H9 (cell line): ENCODE data around the gene SSBP3. TPM values are rescaled to one million over a fixed set of nuclear protein-coding genes. Genes with fewer than 3 reads are reported as not detected.

Experiments used
- DNase-seq: peaks from one replicate; pipeline ENCODE4 v3.0.0-alpha.2; 2017
- H2AFZ ChIP-seq: one replicate; pipeline ENCODE4 v1.6.1; 2013; ENCODE audit warnings: mild to moderate bottlenecking, low read length, control low read depth, moderate library complexity
- H2AK5ac ChIP-seq: 2 replicates; pipeline ENCODE4 v1.6.1; 2013; ENCODE audit warnings: low read length, control low read depth, mixed read lengths; ENCODE audit not compliant: insufficient read length
- H2BK120ac ChIP-seq: one replicate; pipeline ENCODE4 v1.6.1; 2013; ENCODE audit warnings: low read depth, mild to moderate bottlenecking, low read length, control low read depth, inconsistent platforms; ENCODE audit not compliant: poor library complexity, severe bottlenecking
- H2BK12ac ChIP-seq: 2 replicates; pipeline ENCODE4 v1.6.1; 2013; ENCODE audit warnings: low read length, control low read depth, mixed read lengths, low read depth; ENCODE audit not compliant: insufficient read length
- H2BK15ac ChIP-seq: 2 replicates; pipeline ENCODE4 v1.6.1; 2013; ENCODE audit warnings: low read depth, low read length, control low read depth
- H2BK20ac ChIP-seq: one replicate; pipeline ENCODE4 v1.6.1; 2013; ENCODE audit warnings: low read depth, mild to moderate bottlenecking, low read length, control low read depth, inconsistent platforms; ENCODE audit not compliant: poor library complexity, severe bottlenecking
- H2BK5ac ChIP-seq: 2 replicates; pipeline ENCODE4 v1.6.1; 2013; ENCODE audit warnings: low read length, control low read depth, mixed read lengths; ENCODE audit not compliant: insufficient read length
- H3K14ac ChIP-seq: 2 replicates; pipeline ENCODE4 v1.6.1; 2013; ENCODE audit warnings: low read length, control low read depth; ENCODE audit not compliant: insufficient read depth
- H3K18ac ChIP-seq: 2 replicates; pipeline ENCODE4 v1.6.1; 2013; ENCODE audit warnings: low read depth, mild to moderate bottlenecking, mixed read lengths, low read length, control low read depth; ENCODE audit not compliant: insufficient read length
- H3K23ac ChIP-seq: 2 replicates; pipeline ENCODE4 v1.6.1; 2013; ENCODE audit warnings: low read length, control low read depth, mixed read lengths, low read depth; ENCODE audit not compliant: insufficient read length
- H3K23me2 ChIP-seq: 2 replicates; pipeline ENCODE4 v1.6.1; 2013; ENCODE audit warnings: low read depth, mild to moderate bottlenecking, mixed read lengths, low read length, control low read depth; ENCODE audit not compliant: insufficient read length, poor library complexity, severe bottlenecking
- H3K27ac ChIP-seq: 2 replicates; pipeline ENCODE4 v1.5.1; 2013; ENCODE audit warnings: low read length, control low read depth, mixed read lengths, low read depth; ENCODE audit not compliant: insufficient read length
- H3K27me3 ChIP-seq: 2 replicates; pipeline ENCODE4 v1.6.1; 2013; ENCODE audit warnings: low read length, control low read depth, inconsistent platforms; ENCODE audit not compliant: insufficient read depth
- H3K4ac ChIP-seq: 2 replicates; pipeline ENCODE4 v1.6.1; 2013; ENCODE audit warnings: low read depth, mild to moderate bottlenecking, control low read depth, inconsistent platforms, low read length, moderate library complexity
- H3K4me1 ChIP-seq: 2 replicates; pipeline ENCODE4 v1.6.1; 2013; ENCODE audit warnings: low read length, control low read depth, inconsistent platforms; ENCODE audit not compliant: insufficient read depth
- H3K4me2 ChIP-seq: 2 replicates; pipeline ENCODE4 v1.6.1; 2013; ENCODE audit warnings: low read length, control low read depth, mixed read lengths; ENCODE audit not compliant: insufficient read length, insufficient read depth
- H3K56ac ChIP-seq: 2 replicates; pipeline ENCODE4 v1.6.1; 2013; ENCODE audit warnings: low read depth, mild to moderate bottlenecking, mixed read lengths, low read length, control low read depth; ENCODE audit not compliant: insufficient read length
- H3K79me1 ChIP-seq: 2 replicates; pipeline ENCODE4 v1.6.1; 2013; ENCODE audit warnings: low read depth, mild to moderate bottlenecking, moderate library complexity, low read length, control low read depth, inconsistent platforms; ENCODE audit not compliant: insufficient read depth, poor library complexity, severe bottlenecking
- H3K79me2 ChIP-seq: 2 replicates; pipeline ENCODE4 v1.6.1; 2013; ENCODE audit warnings: low read length, control low read depth, inconsistent platforms; ENCODE audit not compliant: insufficient read depth
- H3K9ac ChIP-seq: 2 replicates; pipeline ENCODE4 v1.6.1; 2013; ENCODE audit warnings: low read length, control low read depth, mixed read lengths; ENCODE audit not compliant: insufficient read length; ENCODE audit errors: extremely low read depth
- H3K9me3 ChIP-seq: one replicate; pipeline ENCODE4 v1.6.1; 2013; ENCODE audit warnings: low read depth, low read length, inconsistent platforms; ENCODE audit not compliant: control insufficient read depth
- H3T11ph ChIP-seq: one replicate; pipeline ENCODE4 v1.6.1; 2013; ENCODE audit warnings: mild to moderate bottlenecking, low read length, control low read depth, inconsistent platforms
- H4K20me1 ChIP-seq: one replicate; pipeline ENCODE4 v1.6.1; 2013; ENCODE audit not compliant: control insufficient read depth, insufficient read length, insufficient read depth
- H4K5ac ChIP-seq: 2 replicates; pipeline ENCODE4 v1.6.1; 2013; ENCODE audit warnings: low read depth, mild to moderate bottlenecking, mixed read lengths, low read length, control low read depth; ENCODE audit not compliant: insufficient read length
- H4K8ac ChIP-seq: replicated peaks from 2 replicates; pipeline ENCODE4 v1.6.1; 2013; ENCODE audit warnings: low read length, control low read depth, mixed read lengths, low read depth; ENCODE audit not compliant: insufficient read length
- H4K91ac ChIP-seq: 2 replicates; pipeline ENCODE4 v1.6.1; 2013; ENCODE audit warnings: low read depth, mild to moderate bottlenecking, moderate library complexity, mixed read lengths, low read length, control low read depth; ENCODE audit not compliant: insufficient read length
- H3K27ac Mint-ChIP-seq, 3 experiments: 2 replicates in 2 of 3; 3 replicates in 1 of 3; pipeline ENCODE4 v1.8.0; 2020 to 2021; ENCODE audit warnings: mixed read lengths in 3 of 3, mild to moderate bottlenecking in 1 of 3, moderate library complexity in 1 of 3
- H3K27me3 Mint-ChIP-seq: 2 replicates; pipeline ENCODE4 v1.8.0; 2021; ENCODE audit warnings: low read depth, mild to moderate bottlenecking, moderate library complexity, mixed read lengths
- H3K36me3 Mint-ChIP-seq, 3 experiments: 2 replicates in 2 of 3; 3 replicates in 1 of 3; pipeline ENCODE4 v1.8.0; 2020 to 2021; ENCODE audit warnings: low read depth in 3 of 3, mixed read lengths in 3 of 3; ENCODE audit not compliant: insufficient read depth in 1 of 3
- H3K4me1 Mint-ChIP-seq, 2 experiments: 2 replicates each; pipeline ENCODE4 v1.8.0; 2020; ENCODE audit warnings: mixed read lengths in 2 of 2
- H3K4me3 Mint-ChIP-seq, 2 experiments: 2 replicates in 1 of 2; 3 replicates in 1 of 2; pipeline ENCODE4 v1.8.0; 2020 to 2021; ENCODE audit warnings: mild to moderate bottlenecking in 2 of 2, mixed read lengths in 2 of 2, moderate library complexity in 1 of 2
- H3K9me3 Mint-ChIP-seq, 2 experiments: 2 replicates in 1 of 2; 3 replicates in 1 of 2; pipeline ENCODE4 v1.8.0; 2020; ENCODE audit warnings: mild to moderate bottlenecking in 2 of 2, mixed read lengths in 2 of 2, moderate library complexity in 1 of 2
- CTCF ChIP-seq: fragments of 200-600 bp; sonication (generic); conservative IDR thresholded peaks from 3 replicates; pipeline ENCODE4 v1.8.0; 2021; ENCODE audit warnings: antibody characterized with exemption, mild to moderate bottlenecking
- WGBS: extraction: QIAGEN DNeasy Blood & Tissue Kit; methylation state at CpG from one replicate; pipeline ENCODE4 v1.1.7; 2013; ENCODE audit warnings: missing lambda C conversion rate, low lambda C conversion rate, mixed read lengths; ENCODE audit not compliant: insufficient read length; ENCODE audit errors: extremely low coverage; 5-methylcytosine and 5-hydroxymethylcytosine counted together
- total RNA-seq: library from RNA; stranded (reverse); gene quantifications from 2 replicates; pipeline ENCODE4 v1.2.1, GENCODE V29; 2021

SSBP3 gene
- total RNA-seq, 1 experiment from 2014 or later = 126 TPM

- Histone ChIP-seq H3K23ac (no peak overlapping the region), H2BK15ac (no peak overlapping the region), H3K4me2 (no peak overlapping the region)
Observed at GRCh38 chr1:54290506-54291184, 115.5 kb downstream of the SSBP3 start.

More at GRCh38 chr1:54290506-54291184, 115.5 kb downstream of the SSBP3 start:
- peak overlapping the region in 2 of 3 experiments; percentile 44 to 53; a peak in 3 of 7 replicates for H3K27ac Mint-ChIP-seq
- H3K4me3 Mint-ChIP-seq = no peak overlapping the region
- WGBS = no CpG with 5 or more reads among the region's 12 CpGs
- no peak overlapping the region for H4K91ac ChIP-seq
- peaks cover 2% of the 10 kb centered on the region for H4K20me1 ChIP-seq
- peaks cover 13% of the 10 kb centered on the region for H3K79me2 ChIP-seq
- H3K79me1 ChIP-seq = peaks cover 8% of the 10 kb centered on the region
- no peak overlapping the region for H2BK5ac ChIP-seq
- no peak for DNase-seq
- H2BK120ac ChIP-seq = no peak overlapping the region
- peaks cover 21% of the 10 kb centered on the region; the same call in 1 of the 2 replicates for H3K4me1 ChIP-seq
- H3K27me3 Mint-ChIP-seq = no peaks in the 10 kb centered on the region
- no peak overlapping the region for H2BK20ac ChIP-seq
- H3T11ph ChIP-seq = no peak overlapping the region
- no peaks in the 10 kb centered on the region for H3K36me3 Mint-ChIP-seq
- H3K9ac ChIP-seq = no peak overlapping the region
- H3K18ac ChIP-seq = no peak overlapping the region
- no peak overlapping the region for H3K27ac ChIP-seq
- no peaks in the 10 kb centered on the region for H3K23me2 ChIP-seq
- no peaks in the 10 kb centered on the region for H3K27me3 ChIP-seq
- no peak overlapping the region for H3K14ac ChIP-seq
- TF ChIP-seq CTCF = no peak
- no peak overlapping the region for H3K56ac ChIP-seq
- no peaks in the 10 kb centered on the region for H3K9me3 Mint-ChIP-seq
- no peak overlapping the region for H3K4ac ChIP-seq
- H3K9me3 ChIP-seq = no peaks in the 10 kb centered on the region
- peaks cover 79 to 90% of the 10 kb centered on the region in 2 experiments for H3K4me1 Mint-ChIP-seq
- H4K8ac ChIP-seq = no peak overlapping the region
- H2AFZ ChIP-seq = no peak overlapping the region
- no peak overlapping the region for H2BK12ac ChIP-seq
- H2AK5ac ChIP-seq = no peak overlapping the region
- H4K5ac ChIP-seq = no peak overlapping the region
